Panc1 (cell line): ENCODE data around the gene DUSP3.

Experiments
- POLR2AphosphoS5 ChIP-seq: IDR thresholded peaks from 2 replicates; pipeline ENCODE4 v1.6.1; 2012; ENCODE audit warnings: mild to moderate bottlenecking, low read depth, low read length, moderate library complexity
- SIN3A ChIP-seq: IDR thresholded peaks from 2 replicates; pipeline ENCODE4 v1.6.1; 2012; ENCODE audit warnings: low read depth, mild to moderate bottlenecking, low read length, moderate library complexity, borderline replicate concordance; ENCODE audit not compliant: insufficient read depth
- TF ChIP-seq, protein P1 (sequence below): fragments of 450-650 bp; IDR thresholded peaks from 2 replicates; pipeline ENCODE4 v1.5.1; 2017; ENCODE audit warnings: mild to moderate bottlenecking

- TF ChIP-seq, protein P1, sequence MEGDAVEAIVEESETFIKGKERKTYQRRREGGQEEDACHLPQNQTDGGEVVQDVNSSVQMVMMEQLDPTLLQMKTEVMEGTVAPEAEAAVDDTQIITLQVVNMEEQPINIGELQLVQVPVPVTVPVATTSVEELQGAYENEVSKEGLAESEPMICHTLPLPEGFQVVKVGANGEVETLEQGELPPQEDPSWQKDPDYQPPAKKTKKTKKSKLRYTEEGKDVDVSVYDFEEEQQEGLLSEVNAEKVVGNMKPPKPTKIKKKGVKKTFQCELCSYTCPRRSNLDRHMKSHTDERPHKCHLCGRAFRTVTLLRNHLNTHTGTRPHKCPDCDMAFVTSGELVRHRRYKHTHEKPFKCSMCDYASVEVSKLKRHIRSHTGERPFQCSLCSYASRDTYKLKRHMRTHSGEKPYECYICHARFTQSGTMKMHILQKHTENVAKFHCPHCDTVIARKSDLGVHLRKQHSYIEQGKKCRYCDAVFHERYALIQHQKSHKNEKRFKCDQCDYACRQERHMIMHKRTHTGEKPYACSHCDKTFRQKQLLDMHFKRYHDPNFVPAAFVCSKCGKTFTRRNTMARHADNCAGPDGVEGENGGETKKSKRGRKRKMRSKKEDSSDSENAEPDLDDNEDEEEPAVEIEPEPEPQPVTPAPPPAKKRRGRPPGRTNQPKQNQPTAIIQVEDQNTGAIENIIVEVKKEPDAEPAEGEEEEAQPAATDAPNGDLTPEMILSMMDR = no peak
- TF ChIP-seq POLR2AphosphoS5 (no peak), SIN3A (no peak)
These were observed 37.9 kb upstream of the DUSP3 start for GRCh38 chr17:43816336-43817320.
